Activated T-cell treated with anti-CD3 and anti-CD28 coated beads, Interleukin-2, amount 50 U/mL, for 72 hours (primary cell): ENCODE results near the gene CDK6. TPM values are rescaled to one million over a fixed set of nuclear protein-coding genes. Genes with fewer than 3 reads are reported as not detected.
A peak's percentile ranks its signal among the peaks of the same experiment; 100 is the strongest.
"Not testable (repeated sequence)": the region's sequence is repeated elsewhere in the genome, so short reads cannot be mapped to it uniquely, and the experiment has no call there.

Source experiments
- ATAC-seq, 2 donors: fragments of 150-1000 bp; cut with Tn5 transposase; replicated peaks in 1 of 2; 2 replicates each; pipeline ENCODE4 v1.10.0; 2021; ENCODE audit warnings: moderate library complexity in 2 of 2, mild to moderate bottlenecking in 1 of 2
- DNase-seq, 2 donors: peaks; one replicate each; pipeline ENCODE4 v3.0.0; 2021 to 2022; ENCODE audit warnings: mixed read lengths in 1 of 2
- H3K27ac Mint-ChIP-seq: one replicate; pipeline ENCODE4 v1.8.0; 2022; ENCODE audit warnings: mild to moderate bottlenecking, moderate library complexity, mixed read lengths
- H3K27me3 Mint-ChIP-seq: one replicate; pipeline ENCODE4 v1.8.0; 2022; ENCODE audit warnings: low read depth, mixed read lengths
- H3K36me3 Mint-ChIP-seq, 2 donors: one replicate each; pipeline ENCODE4 v1.8.0; 2022; ENCODE audit warnings: mixed read lengths in 2 of 2, mild to moderate bottlenecking in 1 of 2; ENCODE audit not compliant: insufficient read depth in 2 of 2
- H3K4me1 Mint-ChIP-seq: one replicate; pipeline ENCODE4 v1.8.0; 2022; ENCODE audit warnings: low read depth, mixed read lengths
- H3K4me3 Mint-ChIP-seq, 2 donors: one replicate each; pipeline ENCODE4 v1.8.0; 2022; ENCODE audit warnings: mild to moderate bottlenecking in 2 of 2, mixed read lengths in 2 of 2, moderate library complexity in 2 of 2
- H3K9me3 Mint-ChIP-seq, 2 donors: one replicate each; pipeline ENCODE4 v1.8.0; 2022; ENCODE audit warnings: mixed read lengths in 2 of 2
- total RNA-seq, 2 donors: library from RNA; stranded (reverse); gene quantifications; one replicate each; pipeline ENCODE4 v1.2.3, GENCODE V29; 2022

The CDK6 gene
- total RNA-seq, 2 donors from 2014 or later = 213 to 256 TPM

- H3K4me1 Mint-ChIP-seq = peaks cover 76% of the 10 kb centered on the region
- peaks cover 10 to 53% of the 10 kb centered on the region in 2 donors for H3K36me3 Mint-ChIP-seq
- H3K4me3 Mint-ChIP-seq = peak overlapping the region; percentile 46 to 66
- no peak for ATAC-seq
- H3K27me3 Mint-ChIP-seq = no peaks in the 10 kb centered on the region
- DNase-seq = no peak
- H3K9me3 Mint-ChIP-seq = peaks cover 0 to 2% of the 10 kb centered on the region in 2 donors
- peak overlapping the region; percentile 91 for H3K27ac Mint-ChIP-seq
Observed at GRCh38 chr7:92754919-92755581, 81.3 kb downstream of the CDK6 start.

GRCh38 chr7:92753614-92754013, 82.8 kb downstream of the CDK6 start:
- ATAC-seq (peak; percentile 52 to 62), DNase-seq (no peak)
- Mint-ChIP-seq H3K4me1 (peaks cover 85% of the 10 kb centered on the region), H3K36me3 (peaks cover 11 to 49% of the 10 kb centered on the region in 2 donors), H3K9me3 (peaks cover 0 to 2% of the 10 kb centered on the region in 2 donors), H3K27ac (peak overlapping the region; percentile 91), H3K27me3 (no peaks in the 10 kb centered on the region), H3K4me3 (peak overlapping the region; percentile 60 to 66)

GRCh38 chr7:92751902-92752901, 84.2 kb downstream of the CDK6 start:
- DNase-seq (no peak), ATAC-seq (peak; percentile 77 to 79)
- Mint-ChIP-seq H3K27me3 (no peaks in the 10 kb centered on the region), H3K4me1 (peaks cover 92% of the 10 kb centered on the region), H3K9me3 (peaks cover 0 to 2% of the 10 kb centered on the region in 2 donors), H3K4me3 (peak overlapping the region; percentile 27 to 70), H3K36me3 (peaks cover 7 to 51% of the 10 kb centered on the region in 2 donors), H3K27ac (peak overlapping the region; percentile 86)

GRCh38 chr7:92750946-92751345, 85.4 kb downstream of the CDK6 start:
- Mint-ChIP-seq H3K9me3 (peaks cover 0 to 2% of the 10 kb centered on the region in 2 donors), H3K4me3 (peak overlapping the region in 1 of 2 donors; percentile 55), H3K27me3 (no peaks in the 10 kb centered on the region), H3K4me1 (peaks cover 94% of the 10 kb centered on the region), H3K36me3 (peaks cover 5 to 49% of the 10 kb centered on the region in 2 donors), H3K27ac (peak overlapping the region; percentile 82)
- DNase-seq = no peak
- ATAC-seq = no peak

DNA sequence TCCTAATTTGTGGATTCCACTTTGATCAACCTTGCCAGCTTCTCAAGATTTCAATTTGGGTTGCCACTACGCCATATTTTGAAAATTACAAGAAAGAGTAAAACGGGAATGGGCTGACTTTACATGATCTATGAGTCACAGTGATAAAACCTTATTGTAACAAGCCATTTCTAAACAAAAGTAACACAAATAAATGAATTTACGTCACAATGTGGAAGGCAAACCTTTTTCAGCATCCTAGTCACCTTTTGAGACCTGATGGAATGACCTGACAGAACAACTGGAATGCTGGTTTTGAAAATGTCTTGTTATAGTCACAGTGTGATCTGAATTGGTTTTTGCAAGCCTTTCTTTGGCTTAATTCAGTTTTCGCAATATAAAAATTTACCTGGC, 85.9 kb downstream of the CDK6 start:
- Mint-ChIP-seq H3K27me3 (no peaks in the 10 kb centered on the region), H3K4me1 (peaks cover 94% of the 10 kb centered on the region), H3K27ac (peak overlapping the region; percentile 82), H3K9me3 (peaks cover 0 to 2% of the 10 kb centered on the region in 2 donors), H3K4me3 (peak overlapping the region in 1 of 2 donors; percentile 55), H3K36me3 (peaks cover 8 to 51% of the 10 kb centered on the region in 2 donors)
- no peak for ATAC-seq
- no peak for DNase-seq

GRCh38 chr7:92749832-92750446, 86.4 kb downstream of the CDK6 start:
- peaks cover 93% of the 10 kb centered on the region for H3K4me1 Mint-ChIP-seq
- H3K27me3 Mint-ChIP-seq = no peaks in the 10 kb centered on the region
- peak overlapping the region; percentile 6 to 61 for H3K4me3 Mint-ChIP-seq
- DNase-seq (no peak), ATAC-seq (peak in 1 of 2 donors; percentile 7)
- peaks cover 0 to 2% of the 10 kb centered on the region in 2 donors for H3K9me3 Mint-ChIP-seq
- H3K27ac Mint-ChIP-seq = peak overlapping the region; percentile 82
- peaks cover 8 to 53% of the 10 kb centered on the region in 2 donors for H3K36me3 Mint-ChIP-seq

GRCh38 chr7:92749327-92749755, 87.0 kb downstream of the CDK6 start:
- peak overlapping the region; percentile 82 for H3K27ac Mint-ChIP-seq
- ATAC-seq = peak; percentile 44 to 53

GRCh38 chr7:92748495-92748894, 87.9 kb downstream of the CDK6 start:
- ATAC-seq (no peak), DNase-seq (no peak)
- Mint-ChIP-seq H3K36me3 (peaks cover 13 to 54% of the 10 kb centered on the region in 2 donors), H3K27ac (peak overlapping the region; percentile 38), H3K9me3 (peaks cover 3 to 4% of the 10 kb centered on the region in 2 donors), H3K4me1 (peaks cover 89% of the 10 kb centered on the region), H3K4me3 (no peak overlapping the region), H3K27me3 (no peaks in the 10 kb centered on the region)

More at GRCh38 chr7:92749327-92749755, 87.0 kb downstream of the CDK6 start:
- Mint-ChIP-seq H3K36me3 (peaks cover 7 to 52% of the 10 kb centered on the region in 2 donors), H3K4me3 (peak overlapping the region; percentile 6 to 61), H3K27me3 (no peaks in the 10 kb centered on the region), H3K4me1 (peaks cover 89% of the 10 kb centered on the region), H3K9me3 (no peaks in the 10 kb centered on the region)
- no peak for DNase-seq

DNA sequence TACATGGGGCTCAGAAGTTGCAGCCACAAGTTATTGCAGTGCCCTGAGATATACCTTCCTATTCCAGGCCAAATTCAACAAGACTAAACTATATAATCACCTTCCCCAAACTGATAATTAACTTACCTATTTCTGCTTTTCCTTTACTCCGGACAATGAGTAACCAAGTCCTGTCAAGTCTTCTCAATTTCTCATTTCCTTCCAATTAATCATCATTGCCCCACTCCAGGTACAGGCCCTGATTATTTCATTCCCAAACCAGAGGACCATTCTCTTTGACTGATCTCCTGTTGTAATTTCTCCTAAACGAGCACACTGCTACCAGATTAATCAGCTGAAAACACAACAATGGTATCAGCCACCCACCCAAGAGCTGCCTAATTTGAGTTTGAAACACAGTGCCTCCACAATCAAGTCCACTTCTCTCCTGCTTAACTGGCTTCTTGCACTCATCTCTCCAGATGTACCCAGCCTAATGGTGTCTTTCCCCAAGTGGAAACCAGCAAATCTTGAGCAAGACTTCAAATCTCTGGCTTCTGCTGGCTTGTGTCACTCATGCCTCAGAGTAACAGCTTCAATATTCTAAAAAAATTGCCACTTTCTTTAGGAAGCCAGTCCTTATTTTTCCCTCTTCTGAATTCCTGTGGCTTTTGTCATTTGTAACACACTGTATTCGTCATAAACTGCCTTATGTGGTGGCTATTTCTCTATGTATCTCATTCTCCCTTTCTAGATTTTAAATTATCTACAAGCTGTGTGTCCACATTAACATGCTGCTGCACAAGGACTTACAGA, 89.1 kb downstream of the CDK6 start:
- H3K27me3 Mint-ChIP-seq = no peaks in the 10 kb centered on the region
- ATAC-seq (no peak), DNase-seq (no peak)
- peak overlapping the region; percentile 90 for H3K27ac Mint-ChIP-seq
- peaks cover 3 to 6% of the 10 kb centered on the region in 2 donors for H3K9me3 Mint-ChIP-seq
- H3K4me3 Mint-ChIP-seq = peak overlapping the region in 1 of 2 donors; percentile 19
- H3K36me3 Mint-ChIP-seq = peaks cover 16 to 53% of the 10 kb centered on the region in 2 donors
- peaks cover 88% of the 10 kb centered on the region for H3K4me1 Mint-ChIP-seq

- Mint-ChIP-seq H3K36me3 (peaks cover 20 to 49% of the 10 kb centered on the region in 2 donors), H3K27me3 (no peaks in the 10 kb centered on the region), H3K4me1 (peaks cover 89% of the 10 kb centered on the region), H3K9me3 (peaks cover 3 to 6% of the 10 kb centered on the region in 2 donors), H3K4me3 (no peak overlapping the region), H3K27ac (no peak overlapping the region)
- no peak for DNase-seq
- ATAC-seq = no peak
Observed at GRCh38 chr7:92745241-92745640, 91.1 kb downstream of the CDK6 start.

DNA sequence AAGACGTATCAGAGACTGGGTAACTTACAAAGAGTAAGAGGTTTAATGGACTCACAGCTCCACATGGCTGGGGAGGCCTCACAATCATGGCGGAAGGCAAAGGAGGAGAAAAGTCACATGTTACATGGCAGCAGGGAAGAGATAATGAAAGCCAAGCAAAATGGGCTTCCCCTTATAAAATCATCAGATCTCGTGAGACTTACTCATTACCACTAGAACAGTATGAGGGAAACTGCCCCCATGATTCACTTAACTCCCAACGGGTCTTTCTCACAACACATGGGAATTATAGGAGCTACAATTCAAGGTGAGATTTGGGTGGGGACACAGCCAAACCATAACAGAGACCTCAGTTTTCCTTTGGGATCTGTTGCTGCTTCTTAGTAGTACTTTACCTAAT, 92.2 kb downstream of the CDK6 start:
- not testable (repeated sequence) for H3K27ac Mint-ChIP-seq, DNase-seq, H3K9me3 Mint-ChIP-seq, H3K27me3 Mint-ChIP-seq, ATAC-seq
- H3K4me1 Mint-ChIP-seq = peaks cover 89% of the 10 kb centered on the region
- peak overlapping the region in 1 of 2 donors; percentile 11 for H3K4me3 Mint-ChIP-seq
- H3K36me3 Mint-ChIP-seq = peaks cover 20 to 50% of the 10 kb centered on the region in 2 donors

- no peak for DNase-seq
- peaks cover 86% of the 10 kb centered on the region for H3K4me1 Mint-ChIP-seq
- H3K4me3 Mint-ChIP-seq = no peak overlapping the region
- H3K36me3 Mint-ChIP-seq = peaks cover 22 to 43% of the 10 kb centered on the region in 2 donors
- peak overlapping the region; percentile 18 for H3K27ac Mint-ChIP-seq
- no peaks in the 10 kb centered on the region for H3K27me3 Mint-ChIP-seq
- H3K9me3 Mint-ChIP-seq = peaks cover 3 to 6% of the 10 kb centered on the region in 2 donors
- no peak for ATAC-seq
Observed at GRCh38 chr7:92742186-92742585, 94.2 kb downstream of the CDK6 start.
